Transverse colon (tissue), 4 donors: ENCODE data around the gene TLL2. TPM values are rescaled to one million over a fixed set of nuclear protein-coding genes. Genes with fewer than 3 reads are reported as not detected.

ENCODE experiments used
- DNase-seq: peaks from one replicate; pipeline ENCODE4 v3.0.0-alpha.2; 2019
- H3K27ac ChIP-seq, 4 donors: fragments of 200-600 bp; sonication (generic); 2 replicates each; pipeline ENCODE4 v1.5.1; 2016 to 2018; ENCODE audit warnings: inconsistent platforms in 4 of 4
- H3K27me3 ChIP-seq: fragments of 200-600 bp; sonication (generic); 2 replicates; pipeline ENCODE4 v1.5.1; 2017; ENCODE audit warnings: inconsistent platforms
- H3K36me3 ChIP-seq, 4 donors: fragments of 200-600 bp; sonication (generic); 2 replicates each; pipeline ENCODE4 v1.5.1; 2017 to 2019; ENCODE audit warnings: inconsistent platforms in 4 of 4
- H3K4me1 ChIP-seq, 4 donors: fragments of 200-600 bp; sonication (generic); 2 replicates each; pipeline ENCODE4 v1.5.1; 2017 to 2020; ENCODE audit warnings: inconsistent platforms in 4 of 4
- H3K4me3 ChIP-seq, 4 donors: fragments of 200-600 bp; sonication (generic); 1 replicate in 1 of 4; 2 replicates in 3 of 4; pipeline versions ENCODE4 v1.5.1 to v1.6.1; 2017 to 2019; ENCODE audit warnings: inconsistent platforms in 4 of 4
- H3K9me3 ChIP-seq, 2 donors: fragments of 200-600 bp; sonication (generic); 2 replicates each; pipeline ENCODE4 v1.5.1; 2017 to 2019; ENCODE audit warnings: inconsistent platforms in 2 of 2
- CTCF ChIP-seq, 5 experiments: fragments of 200-600 bp in 3 of 5; fragments of 450-650 bp in 2 of 5; sonication (generic) in 3 of 5; IDR thresholded peaks; 1 replicate in 2 of 5; 2 replicates in 3 of 5; pipeline ENCODE4 v1.5.1; 2016 to 2017; ENCODE audit warnings: antibody characterized with exemption in 5 of 5, inconsistent platforms in 3 of 5, mild to moderate bottlenecking in 2 of 5, moderate library complexity in 1 of 5
- EP300 ChIP-seq: sonication (generic); formaldehyde crosslinking; IDR thresholded peaks from one replicate; pipeline ENCODE4 v1.6.1; 2017; ENCODE audit warnings: antibody characterized with exemption, low read depth
- POLR2A ChIP-seq: fragments of 450-650 bp; IDR thresholded peaks from one replicate; pipeline ENCODE4 v1.6.1; 2016; ENCODE audit warnings: antibody characterized with exemption, mild to moderate bottlenecking, moderate library complexity
- POLR2AphosphoS5 ChIP-seq, 3 donors: sonication (generic); formaldehyde crosslinking; IDR thresholded peaks; one replicate each; pipeline ENCODE4 v1.6.1; 2016; ENCODE audit warnings: antibody characterized with exemption in 3 of 3
- WGBS, 2 donors: methylation state at CpG; one replicate each; pipeline ENCODE4 v1.1.5; 2018; ENCODE audit warnings: low coverage in 1 of 2; 5-methylcytosine and 5-hydroxymethylcytosine counted together
- in situ Hi-C, 4 donors: fragments of 200-750 bp; cut with MboI; loops; one replicate each; pipeline versions ENCODE4 v1.15.0 to v1.15.1; 2017; ENCODE audit warnings: low sequenced_read_pairs in 3 of 4, low pct_ligation_motif_present in 1 of 4, low pct_unique_long_range_greater_than_20kb in 1 of 4
- intact Hi-C: fragments of 100-400 bp; cut with DNase I; formaldehyde crosslinking; loops from one replicate; pipeline ENCODE4 v1.15.1; 2023; ENCODE audit warnings: low total_unique reads
- total RNA-seq, 4 donors: library from RNA; depleted of rRNA; stranded (reverse); fragments of >200 nt; gene quantifications; one replicate each; pipeline ENCODE4 v1.1.0, GENCODE V29; 2016

The TLL2 gene
- total RNA-seq, 4 donors from 2014 or later: 0.32 to 0.96 TPM; not detected in 2

GRCh38 chr10:96419351-96419750, 94.4 kb downstream of the TLL2 start:
- intact Hi-C loops (no loop called here), in situ Hi-C loops (loop anchor here in 2 of 4 donors (25.0 kb wide), 1 partner anchor 618 kb away; no protein-coding TSS in a partner anchor)
- H3K27me3 ChIP-seq: no peaks in the 10 kb centered on the region
- DNase-seq: no peak
- no peak for TF ChIP-seq POLR2AphosphoS5 (IDR thresholded peaks at IDR 0.05)
- TF ChIP-seq POLR2A: no peak
- TF ChIP-seq CTCF (IDR thresholded peaks at IDR 0.05): no peak
- TF ChIP-seq EP300: no peak
- H3K27ac ChIP-seq: no peak overlapping the region
- H3K4me1 ChIP-seq: peaks cover 4 to 8% (median 5%) of the 10 kb centered on the region in 4 donors
- no peak overlapping the region for H3K4me3 ChIP-seq
- H3K36me3 ChIP-seq: no peaks in the 10 kb centered on the region
- H3K9me3 ChIP-seq: no peaks in the 10 kb centered on the region
- WGBS, 2 donors: 92% methylated on average over 3 of the region's 3 CpGs; no CpG with 5 or more reads in 1 of the 2 donors

- in situ Hi-C loops (loop anchor here in 2 of 4 donors (25.0 kb wide), 1 partner anchor 619 kb away; no protein-coding TSS in a partner anchor), intact Hi-C loops (no loop called here)
- Histone ChIP-seq H3K4me3 (no peak overlapping the region), H3K36me3 (no peaks in the 10 kb centered on the region), H3K9me3 (no peaks in the 10 kb centered on the region), H3K4me1 (peaks cover 4 to 8% (median 5%) of the 10 kb centered on the region in 4 donors), H3K27ac (no peak overlapping the region), H3K27me3 (no peaks in the 10 kb centered on the region)
- TF ChIP-seq CTCF (IDR thresholded peaks at IDR 0.05) (no peak), POLR2A (no peak), POLR2AphosphoS5 (IDR thresholded peaks at IDR 0.05) (no peak), EP300 (no peak)
- DNase-seq: no peak
Measured at GRCh38 chr10:96418582-96418981, 95.1 kb downstream of the TLL2 start.

- Histone ChIP-seq H3K27me3 (peaks cover 6% of the 10 kb centered on the region), H3K27ac (peak overlapping the region in 1 of 4 donors; percentile 55), H3K9me3 (no peaks in the 10 kb centered on the region), H3K36me3 (no peaks in the 10 kb centered on the region), H3K4me3 (no peak overlapping the region), H3K4me1 (peaks cover 4 to 8% (median 5%) of the 10 kb centered on the region in 4 donors)
- 84% methylated on average over 3 of the region's 3 CpGs; no CpG with 5 or more reads in 1 of the 2 donors for WGBS, 2 donors
- in situ Hi-C loops (loop anchor here in 2 of 4 donors (25.0 kb wide), 1 partner anchor 620 kb away; no protein-coding TSS in a partner anchor), intact Hi-C loops (no loop called here)
- TF ChIP-seq POLR2AphosphoS5 (IDR thresholded peaks at IDR 0.05) (no peak), POLR2A (no peak), EP300 (no peak), CTCF (IDR thresholded peaks at IDR 0.05) (no peak)
- DNase-seq: no peak
Measured at GRCh38 chr10:96417441-96417840, 96.3 kb downstream of the TLL2 start.

- peak; percentile 36 for DNase-seq
- WGBS, 2 donors: 33 to 39% methylated on average over 1 to 7 of the region's 7 CpGs
- Histone ChIP-seq H3K36me3 (no peaks in the 10 kb centered on the region), H3K9me3 (no peaks in the 10 kb centered on the region), H3K27me3 (peaks cover 10% of the 10 kb centered on the region), H3K4me1 (peaks cover 4 to 8% (median 5%) of the 10 kb centered on the region in 4 donors), H3K4me3 (no peak overlapping the region), H3K27ac (peak overlapping the region in 2 of 4 donors; percentile 3 to 55)
- TF ChIP-seq POLR2AphosphoS5 (IDR thresholded peaks at IDR 0.05): peak in 2 of 3 donors; percentile 39 to 57
- no peak for TF ChIP-seq EP300
- no peak for TF ChIP-seq CTCF (IDR thresholded peaks at IDR 0.05)
- TF ChIP-seq POLR2A: no peak
- intact Hi-C loops (no loop called here), in situ Hi-C loops (loop anchor here in 2 of 4 donors (25.0 kb wide), 1 partner anchor 621 kb away; no protein-coding TSS in a partner anchor)
Measured at GRCh38 chr10:96416643-96417042, 97.1 kb downstream of the TLL2 start.
